ENCODE results near the gene FKBP1A. TPM values are rescaled to one million over a fixed set of nuclear protein-coding genes. Genes with fewer than 3 reads are reported as not detected.

FKBP1A gene
- total and polyA plus RNA-seq, 9 of the 15 experiments (the other 6 are each of a cell fraction or from before 2014, with no cell fraction given) = 48.8 to 502 (median 89.6) TPM

- Histone ChIP-seq H3K9me3 (replicated peaks; ENCODE audit: control insufficient read depth, insufficient read depth, low read depth, low read length) (no peaks in the 10 kb centered on the region), H3K27ac (ENCODE audit: extremely low read depth, low read depth, low read length) (peak overlapping the region; percentile 80), H4K20me1 (replicated peaks; ENCODE audit: control insufficient read depth, insufficient read depth, low read length) (no peaks in the 10 kb centered on the region), H3K27me3 (ENCODE audit: control insufficient read depth in 2 of 2, insufficient read depth in 2 of 2, low read length in 2 of 2) (no peaks in the 10 kb centered on the region), H3K36me3 (ENCODE audit: control insufficient read depth, insufficient read depth, low read length) (no peaks in the 10 kb centered on the region), H3K9me1 (ENCODE audit: control insufficient read depth, insufficient read depth, low read length) (no peaks in the 10 kb centered on the region), H3K9ac (ENCODE audit: insufficient read depth in 1 of 2, low read depth in 2 of 2, low read length in 2 of 2) (peak overlapping the region in 1 of 2 experiments; percentile 12; a peak in 1 of 4 replicates), H3K79me2 (ENCODE audit: control insufficient read depth, insufficient read depth, low read length) (no peaks in the 10 kb centered on the region), H3K4me1 (replicated peaks in 1 of 2; ENCODE audit: control insufficient read depth in 2 of 2, insufficient read depth in 2 of 2, low read length in 2 of 2) (peaks cover 0 to 20% of the 10 kb centered on the region in 2 experiments; a peak in 3 of 5 replicates), H3K4me3 (no peak overlapping the region), H2AFZ (ENCODE audit: low read depth, low read length) (peak overlapping the region; percentile 46; the same call in 1 of the 2 replicates), H3K4me2 (ENCODE audit: insufficient read depth, low read length) (peak overlapping the region; percentile 51)
- CTCF ChIA-PET (ENCODE audit: low intra/inter-chr PET ratio) = no interaction called here
- TSS peak; percentile 67 for BruUV-seq (replicated peaks)
- DNase-seq (ENCODE audit: extremely low read depth in 1 of 4, low spot score in 3 of 4) (peak in 2 of 4 experiments; percentile 66 to 89), ATAC-seq (peak; percentile 98), FAIRE-seq (peak; percentile 97)
- POLR2A ChIA-PET = interaction anchor here (0.5 kb wide), 1 partner anchor 65 kb away, joined by 3 read pairs; no protein-coding TSS in a partner anchor
- intact Hi-C loops (cut with micrococcal nuclease) (loop anchor here (1.0 to 5.0 kb wide), 2 partner anchors 37 to 121 kb away; no protein-coding TSS in a partner anchor), in situ Hi-C loops (cut with MboI) (no loop called here)
- 0% methylated on average over 2 of the region's 2 CpGs for WGBS (ENCODE audit: insufficient coverage, low coverage, missing lambda C conversion rate)
- TF ChIP-seq HNRNPK (IDR thresholded peaks at IDR 0.05; ENCODE audit: low read depth, low read length, poor library complexity, severe bottlenecking) (no peak), ZBTB12 (CRISPR knock-in tag; IDR thresholded peaks at IDR 0.05) (no peak), CEBPG (CRISPR knock-in tag; IDR thresholded peaks at IDR 0.05) (no peak), CEBPG (tag; conservative IDR thresholded peaks at IDR 0.05 in 1 of 2, IDR thresholded peaks at IDR 0.05 in 1 of 2) (peak; percentile 28 to 70; a peak in 2 of 4 replicates), ZNF584 (CRISPR knock-in tag; IDR thresholded peaks at IDR 0.05; ENCODE audit: low read depth) (0 out of 2 replicates have a peak, but pooled peaks have one; percentile 35), ZNF134 (CRISPR knock-in tag; conservative IDR thresholded peaks at IDR 0.05) (peak; percentile 66; the same call in 1 of the 2 replicates), ZNF79 (CRISPR knock-in tag; IDR thresholded peaks at IDR 0.05; ENCODE audit: low read depth) (no peak), THRA (IDR thresholded peaks at IDR 0.05) (no peak), RNF219 (CRISPR knock-in tag; IDR thresholded peaks at IDR 0.05) (no peak)
Measured at GRCh38 chr20:1434571-1435336, 41.9 kb upstream of the FKBP1A start.

Measured in K562 (cell line).